ENCODE results near the gene GGTLC3. TPM values are rescaled to one million over a fixed set of nuclear protein-coding genes. Genes with fewer than 3 reads are reported as not detected.
"Not testable (repeated sequence)": the region's sequence is repeated elsewhere in the genome, so short reads cannot be mapped to it uniquely, and the experiment has no call there.

GGTLC3 gene
- total RNA-seq (2014; rRNA removed; shearing (Covaris generic)): not detected in 2 replicates

DNA sequence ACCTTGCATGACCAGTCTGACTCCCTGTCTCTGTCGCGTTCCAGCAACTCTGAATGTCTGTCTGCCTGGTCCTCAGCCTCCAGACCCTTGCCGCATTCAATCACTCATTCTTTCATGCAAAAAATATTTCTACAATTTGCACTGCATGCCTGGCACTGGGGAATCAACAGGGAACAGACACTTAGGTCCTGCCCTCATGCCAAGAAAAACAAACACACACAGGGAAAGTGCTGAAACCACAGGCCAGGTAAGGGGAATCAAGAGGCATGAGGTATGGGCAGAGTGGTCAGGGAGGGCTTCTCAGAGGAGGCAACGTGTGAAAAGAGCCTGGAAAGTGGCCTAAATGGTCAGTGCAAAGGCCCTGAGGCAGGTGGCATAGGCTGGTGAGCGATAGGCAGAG lies at the start of gene GGTLC3:
GGTLC3 (minus strand) TSS at position 101 of the 400 bp plus-strand sequence. CDS start 264 bp downstream, outside the sequence.
- not testable (repeated sequence) for DNase-seq (ENCODE audit: low spot score)

DNA sequence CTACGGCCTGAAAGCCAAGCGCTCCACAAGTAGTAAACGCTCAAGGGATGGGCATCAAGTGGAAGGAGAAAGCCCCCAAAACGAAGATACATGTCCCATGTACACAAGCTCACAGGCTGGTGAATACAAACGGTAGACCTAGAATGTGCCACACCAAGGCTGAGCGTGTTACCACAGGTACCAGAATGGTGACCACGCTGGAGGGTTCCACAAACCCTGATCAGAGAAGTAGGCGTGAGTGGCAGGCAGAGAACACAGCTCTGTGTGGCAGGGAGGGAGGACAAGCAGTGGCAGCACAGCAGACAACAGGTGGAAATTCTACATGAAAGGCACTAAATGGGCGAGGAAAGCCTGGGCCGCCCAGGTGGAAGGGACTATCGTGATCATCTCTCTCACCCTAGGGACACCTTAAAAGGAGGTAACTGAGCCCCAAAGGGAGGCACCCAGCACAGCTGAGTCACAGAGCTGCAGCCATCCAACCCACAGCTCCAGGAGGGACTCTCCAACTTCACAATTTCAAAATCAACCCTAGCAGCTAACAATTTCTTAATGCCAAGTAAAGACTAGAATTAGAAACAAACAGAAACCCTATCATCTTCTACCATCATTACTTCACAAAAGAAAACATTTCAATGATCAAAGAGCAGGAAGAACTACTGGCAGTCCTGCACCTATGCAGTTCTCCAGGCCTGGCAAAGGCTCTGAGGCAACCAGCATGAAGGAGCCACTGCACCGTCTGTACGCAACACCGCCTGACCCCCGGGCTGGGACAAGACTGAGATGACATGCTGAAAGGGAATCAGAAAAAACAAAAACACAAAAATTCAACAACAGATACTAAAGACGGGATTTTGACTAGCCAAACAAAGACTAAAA lies 42.4 kb upstream of the GGTLC3 start:
- not testable (repeated sequence) for DNase-seq (ENCODE audit: low spot score)

GRCh38 chr22:18558939-18559338 lies 41.0 kb upstream of the GGTLC3 start:
- DNase-seq (ENCODE audit: low spot score): not testable (repeated sequence)

DNA sequence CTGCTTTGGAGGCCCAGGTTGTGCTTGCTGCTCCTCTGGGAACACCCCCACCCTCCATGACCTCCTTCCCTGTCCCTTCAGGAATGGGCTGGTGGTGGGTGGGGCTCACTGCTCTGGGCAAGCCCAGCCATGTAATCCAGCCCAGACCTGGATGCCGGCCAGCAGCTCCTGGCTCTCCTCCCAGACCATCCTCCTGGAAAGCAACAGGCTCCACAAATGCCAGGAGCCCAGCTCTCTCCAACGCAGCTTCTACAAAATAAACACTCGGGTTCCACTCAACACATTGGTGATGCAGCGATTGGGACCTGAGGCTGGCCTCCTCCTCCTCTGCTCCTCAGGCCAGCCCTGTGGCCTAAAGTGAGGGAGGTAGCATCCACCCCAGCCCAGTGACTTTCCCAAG lies 40.6 kb upstream of the GGTLC3 start:
- DNase-seq (ENCODE audit: low spot score): not testable (repeated sequence)

GRCh38 chr22:18554280-18555256 lies 36.6 kb upstream of the GGTLC3 start:
- not testable (repeated sequence) for DNase-seq (ENCODE audit: low spot score)

GRCh38 chr22:18552839-18553597 lies 35.1 kb upstream of the GGTLC3 start:
- not testable (repeated sequence) for DNase-seq (ENCODE audit: low spot score)

- not testable (repeated sequence) for DNase-seq (ENCODE audit: low spot score)
Observed at GRCh38 chr22:18551046-18551445, 33.1 kb upstream of the GGTLC3 start.

GRCh38 chr22:18549458-18550179 lies 31.7 kb upstream of the GGTLC3 start:
- not testable (repeated sequence) for DNase-seq (ENCODE audit: low spot score)

GRCh38 chr22:18544615-18545014 lies 26.7 kb upstream of the GGTLC3 start:
- DNase-seq (ENCODE audit: low spot score): not testable (repeated sequence)

DNA sequence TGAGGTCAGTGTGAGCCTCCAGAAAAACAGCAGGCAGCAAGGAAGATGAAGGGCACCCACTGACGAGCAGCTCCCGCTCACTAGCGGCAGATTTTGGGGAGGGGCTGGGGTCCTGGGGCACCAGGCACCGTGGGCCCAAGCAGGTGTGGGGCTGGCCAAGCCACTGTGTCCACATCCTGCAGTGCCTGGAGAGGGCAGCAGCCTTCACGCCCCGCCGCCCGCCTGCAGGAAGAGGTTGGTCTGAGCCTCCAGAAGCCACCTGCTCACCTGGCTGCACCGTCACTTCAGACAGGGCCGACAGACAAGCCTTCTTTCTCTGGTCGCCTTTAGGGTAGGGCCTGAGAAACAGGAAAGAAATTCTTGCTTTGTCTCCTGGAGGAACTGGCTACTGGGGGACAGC lies 25.4 kb upstream of the GGTLC3 start:
- DNase-seq (ENCODE audit: low spot score): not testable (repeated sequence)

DNA sequence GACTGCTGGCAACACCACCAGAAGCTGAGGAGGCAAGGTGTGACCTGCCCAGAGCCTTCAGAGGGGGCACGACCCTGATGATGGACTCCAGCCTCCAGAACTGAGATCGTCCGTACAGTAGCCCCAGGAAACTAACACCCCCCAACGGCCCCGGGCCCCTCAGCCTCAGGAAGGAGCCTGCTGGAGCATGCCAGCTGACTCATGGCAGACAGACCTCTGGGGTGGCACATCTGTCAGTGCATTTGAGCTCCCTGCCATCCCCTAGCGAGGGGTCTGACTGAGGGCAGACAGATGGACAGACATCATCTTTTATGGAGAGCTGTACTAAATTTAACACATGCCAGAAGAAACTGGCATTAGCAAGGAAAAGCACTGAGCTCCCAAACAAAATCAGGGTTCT lies 22.0 kb upstream of the GGTLC3 start:
- DNase-seq (ENCODE audit: low spot score): not testable (repeated sequence)

- not testable (repeated sequence) for DNase-seq (ENCODE audit: low spot score)
Observed at GRCh38 chr22:18534315-18534714, 16.4 kb upstream of the GGTLC3 start.

DNA sequence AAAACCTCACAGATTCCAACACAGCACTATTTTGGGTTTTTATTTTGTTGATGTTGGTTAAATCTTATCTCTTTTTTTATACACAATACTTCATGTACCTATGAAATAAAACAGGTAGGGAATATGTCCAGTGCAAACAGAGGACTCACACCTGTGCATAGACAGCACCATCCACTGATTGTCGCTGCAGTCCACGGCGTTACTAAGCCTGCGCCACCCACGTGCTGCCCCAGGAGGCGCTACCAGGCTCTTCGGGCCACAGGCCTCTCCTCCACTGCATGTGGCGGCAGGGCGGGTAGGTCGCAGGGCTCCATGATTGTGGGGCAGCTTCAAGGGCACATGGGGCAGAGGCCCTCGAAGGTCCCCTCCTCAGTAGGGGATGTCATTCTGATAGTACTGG lies 15.7 kb upstream of the GGTLC3 start:
- DNase-seq (ENCODE audit: low spot score): not testable (repeated sequence)

DNA sequence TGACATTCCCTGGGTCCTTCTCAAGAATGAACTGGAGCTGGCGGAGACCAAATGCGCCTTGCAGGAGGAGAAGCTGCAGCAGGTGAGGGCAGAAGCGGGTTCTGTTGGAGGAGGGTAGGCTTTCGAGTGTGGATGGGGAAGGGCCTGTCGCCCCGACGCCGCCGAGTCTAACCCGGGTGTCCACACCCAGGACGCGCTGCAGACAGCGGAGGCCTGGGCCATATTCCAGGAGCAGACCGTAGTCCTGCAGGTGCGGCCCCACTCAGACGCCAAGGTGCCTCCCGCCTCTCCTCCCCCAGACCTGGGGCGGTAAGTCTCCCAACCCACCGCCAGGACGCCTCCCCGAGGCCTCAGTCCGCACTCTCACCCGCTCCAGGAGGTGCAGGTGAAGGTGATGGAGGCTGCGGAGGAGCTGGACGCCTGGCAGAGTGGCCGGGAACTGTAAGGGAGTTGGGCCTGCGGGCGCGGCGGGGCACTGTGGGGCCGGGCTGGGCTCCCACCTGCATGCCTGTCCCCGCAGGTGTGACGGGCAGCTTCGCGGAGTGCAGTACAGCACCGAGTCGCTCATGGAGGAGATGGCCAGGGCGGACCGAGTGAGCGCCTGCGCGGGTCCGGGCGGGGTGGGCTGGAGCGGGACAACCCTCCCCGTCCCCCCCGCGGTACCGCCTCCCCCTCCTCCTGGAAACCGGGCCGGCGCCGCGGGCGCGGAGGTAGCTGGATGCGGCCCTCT lies 11.6 kb upstream of the GGTLC3 start:
- DNase-seq (ENCODE audit: low spot score): not testable (repeated sequence)

- DNase-seq (ENCODE audit: low spot score): peak; percentile 28
Observed at GRCh38 chr22:18528597-18529415, 10.8 kb upstream of the GGTLC3 start.

DNA sequence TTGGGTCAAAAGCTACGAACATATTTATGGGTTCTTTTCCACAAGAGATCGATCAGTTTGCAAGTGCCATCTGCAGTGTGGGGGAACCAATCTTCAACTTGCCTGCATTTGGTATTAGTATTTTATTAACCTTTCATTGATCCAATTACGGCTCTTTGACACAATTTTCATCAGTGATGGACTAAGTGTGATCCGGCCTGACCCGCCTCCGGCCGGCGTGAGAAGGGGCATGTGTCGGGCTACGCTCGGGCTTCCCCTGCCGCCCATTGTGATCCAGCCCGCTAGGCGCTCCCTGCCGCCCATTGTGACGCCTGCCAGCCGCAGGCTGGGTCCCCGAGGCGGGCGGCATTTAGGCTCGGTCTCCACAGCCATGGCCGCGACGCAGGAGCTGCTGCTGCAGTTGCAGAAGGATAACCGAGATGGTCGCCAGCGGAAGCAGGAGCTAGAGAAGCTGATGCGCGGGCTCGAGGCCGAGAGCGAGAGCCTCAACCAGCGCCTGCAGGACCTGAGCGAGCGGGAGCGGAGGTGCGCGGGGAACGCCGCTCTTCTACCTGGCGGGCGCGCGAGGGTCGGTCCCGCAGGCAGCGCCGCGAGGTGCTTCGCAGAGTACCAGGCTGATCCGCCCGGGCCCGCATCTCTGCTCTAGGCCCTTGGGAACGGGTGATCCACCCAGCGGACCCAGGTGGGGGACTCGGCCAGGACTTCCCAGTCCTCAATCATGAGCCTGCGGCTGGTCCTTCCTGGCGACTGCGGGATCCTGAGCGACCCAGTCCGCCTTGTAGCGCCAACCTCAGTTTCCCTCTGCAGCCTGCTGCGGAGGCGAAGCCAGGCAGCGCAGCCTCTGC lies 10.0 kb upstream of the GGTLC3 start, which contains the start of gene TMEM191B:
TMEM191B (plus strand) TSS at position 51 of the 845 bp plus-strand sequence; CDS start at position 230, 179 bp downstream.
- DNase-seq (ENCODE audit: low spot score): not testable (repeated sequence)

DNA sequence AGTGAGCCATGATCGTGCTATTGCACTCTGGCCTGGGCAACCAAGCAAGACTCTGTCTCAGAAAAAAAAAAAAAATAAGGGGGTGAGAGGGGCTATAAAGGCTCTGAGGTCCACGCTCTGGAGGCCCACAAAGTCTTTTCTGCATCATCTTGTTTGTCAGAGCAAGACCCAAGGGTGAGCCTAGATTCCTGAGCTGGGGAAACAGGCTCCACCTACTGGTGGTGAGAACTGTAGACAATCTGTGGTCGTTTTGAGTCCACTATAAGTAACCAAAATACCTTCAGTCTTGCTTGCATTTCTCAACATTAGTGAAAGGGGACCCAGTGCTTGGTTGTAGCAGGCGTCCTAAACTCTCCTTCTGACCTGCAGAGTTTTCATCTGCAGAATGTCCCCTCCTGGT lies 5.4 kb upstream of the GGTLC3 start:
- not testable (repeated sequence) for DNase-seq (ENCODE audit: low spot score)

- DNase-seq (ENCODE audit: low spot score): not testable (repeated sequence)
Observed at GRCh38 chr22:18522762-18523161, 4.8 kb upstream of the GGTLC3 start.

Measured in HT-29 (cell line).